ENCODE results near the gene GRIK4. TPM values are rescaled to one million over a fixed set of nuclear protein-coding genes. Genes with fewer than 3 reads are reported as not detected.

GRIK4 gene
- total and polyA plus RNA-seq, 9 of the 15 experiments (the other 6 are each of a cell fraction or from before 2014, with no cell fraction given), result not detected

DNA sequence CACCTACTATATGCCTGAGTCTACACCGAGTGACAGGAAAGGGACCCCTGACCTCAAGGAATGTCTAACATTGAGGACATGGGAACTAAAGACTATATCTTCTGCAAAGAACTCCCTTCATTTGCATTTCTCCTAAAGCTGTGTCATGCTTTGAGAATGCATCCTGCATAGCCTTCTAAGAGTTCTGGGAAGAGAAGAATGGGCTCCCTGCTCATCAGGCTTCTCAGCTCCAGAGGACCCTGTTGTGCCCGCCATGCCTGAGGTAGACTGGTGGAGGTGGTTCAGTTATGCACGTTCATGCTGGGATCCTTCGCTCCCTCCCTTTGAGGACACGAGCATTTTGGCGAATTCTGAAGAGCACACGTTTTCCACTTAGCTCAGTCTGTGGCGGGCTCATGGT, 63.3 kb downstream of the GRIK4 start:
- Histone ChIP-seq H3K4me1 (replicated peaks in 1 of 2; ENCODE audit: control insufficient read depth in 2 of 2, insufficient read depth in 2 of 2, low read length in 2 of 2) (no peaks in the 10 kb centered on the region), H3K79me2 (ENCODE audit: control insufficient read depth, insufficient read depth, low read length) (no peaks in the 10 kb centered on the region), H3K27ac (ENCODE audit: extremely low read depth, low read depth, low read length) (no peak overlapping the region), H3K4me3 (no peak overlapping the region), H3K4me2 (ENCODE audit: insufficient read depth, low read length) (no peak overlapping the region), H3K9me1 (ENCODE audit: control insufficient read depth, insufficient read depth, low read length) (no peaks in the 10 kb centered on the region), H3K36me3 (ENCODE audit: control insufficient read depth, insufficient read depth, low read length) (no peaks in the 10 kb centered on the region), H4K20me1 (replicated peaks; ENCODE audit: control insufficient read depth, insufficient read depth, low read length) (no peaks in the 10 kb centered on the region; the same call in 1 of the 2 replicates), H3K9ac (ENCODE audit: insufficient read depth in 1 of 2, low read depth in 2 of 2, low read length in 2 of 2) (no peak overlapping the region), H2AFZ (ENCODE audit: low read depth, low read length) (no peak overlapping the region), H3K27me3 (ENCODE audit: control insufficient read depth in 2 of 2, insufficient read depth in 2 of 2, low read length in 2 of 2) (peaks cover 5 to 59% of the 10 kb centered on the region in 2 experiments; a peak in 4 of 5 replicates), H3K9me3 (replicated peaks; ENCODE audit: control insufficient read depth, insufficient read depth, low read depth, low read length) (no peaks in the 10 kb centered on the region)
- TF ChIP-seq POLR2G (IDR thresholded peaks at IDR 0.05; ENCODE audit: low read depth, low read length), result no peak
- TF ChIP-seq DMBX1 (CRISPR knock-in tag; IDR thresholded peaks at IDR 0.05; ENCODE audit: borderline replicate concordance), result no peak
- TF ChIP-seq KDM4B (IDR thresholded peaks at IDR 0.05; ENCODE audit: borderline replicate concordance in 2 of 2, low read depth in 1 of 2), result no peak
- no peak for TF ChIP-seq LEF1 (IDR thresholded peaks at IDR 0.05)
- TF ChIP-seq KLF10 (CRISPR knock-in tag; IDR thresholded peaks at IDR 0.05), result no peak
- TF ChIP-seq, protein P1, sequence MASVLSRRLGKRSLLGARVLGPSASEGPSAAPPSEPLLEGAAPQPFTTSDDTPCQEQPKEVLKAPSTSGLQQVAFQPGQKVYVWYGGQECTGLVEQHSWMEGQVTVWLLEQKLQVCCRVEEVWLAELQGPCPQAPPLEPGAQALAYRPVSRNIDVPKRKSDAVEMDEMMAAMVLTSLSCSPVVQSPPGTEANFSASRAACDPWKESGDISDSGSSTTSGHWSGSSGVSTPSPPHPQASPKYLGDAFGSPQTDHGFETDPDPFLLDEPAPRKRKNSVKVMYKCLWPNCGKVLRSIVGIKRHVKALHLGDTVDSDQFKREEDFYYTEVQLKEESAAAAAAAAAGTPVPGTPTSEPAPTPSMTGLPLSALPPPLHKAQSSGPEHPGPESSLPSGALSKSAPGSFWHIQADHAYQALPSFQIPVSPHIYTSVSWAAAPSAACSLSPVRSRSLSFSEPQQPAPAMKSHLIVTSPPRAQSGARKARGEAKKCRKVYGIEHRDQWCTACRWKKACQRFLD (CRISPR knock-in tag; IDR thresholded peaks at IDR 0.05), result no peak
- TF ChIP-seq HOXB6 (CRISPR knock-in tag; IDR thresholded peaks at IDR 0.05; ENCODE audit: borderline replicate concordance), result no peak
- TF ChIP-seq ESRRB (CRISPR knock-in tag; IDR thresholded peaks at IDR 0.05; ENCODE audit: borderline replicate concordance), result no peak
- TF ChIP-seq ZC3H11A (IDR thresholded peaks at IDR 0.05; ENCODE audit: low read depth, low read length), result no peak
- no peak for TF ChIP-seq CREBBP (IDR thresholded peaks at IDR 0.05; ENCODE audit: low read depth, low read length)
- BruUV-seq (replicated peaks), result no TSS peak
- in situ Hi-C loops (cut with MboI) (no loop called here), intact Hi-C loops (cut with micrococcal nuclease) (no loop called here)
- DNase-seq (ENCODE audit: extremely low read depth in 1 of 4, low spot score in 3 of 4) (no peak), ATAC-seq (no peak), FAIRE-seq (no peak)
- ChIA-PET CTCF (ENCODE audit: low intra/inter-chr PET ratio) (no interaction called here), POLR2A (interaction anchor here (0.6 kb wide), 1 partner anchor 1307 kb away, joined by 4 read pairs; no protein-coding TSS in a partner anchor)
- 0% methylated on average over 8 of the region's 8 CpGs for WGBS (ENCODE audit: insufficient coverage, low coverage, missing lambda C conversion rate)

Data from K562 (cell line).